Chondrocyte (in vitro differentiated cells): ENCODE measurements around the gene SLC39A11. TPM values are rescaled to one million over a fixed set of nuclear protein-coding genes. Genes with fewer than 3 reads are reported as not detected.

Source experiments
- DNase-seq: peaks from one replicate; pipeline ENCODE4 v3.0.0; 2021; ENCODE audit warnings: mixed read lengths, low spot score
- H3K27ac Mint-ChIP-seq: one replicate; pipeline ENCODE4 v1.8.0; 2021; ENCODE audit warnings: mild to moderate bottlenecking, moderate library complexity, mixed read lengths; ENCODE audit not compliant: unreplicated experiment
- H3K27me3 Mint-ChIP-seq: 2 replicates; pipeline ENCODE4 v1.8.0; 2021; ENCODE audit warnings: low read depth, mixed read lengths
- H3K36me3 Mint-ChIP-seq: 2 replicates; pipeline ENCODE4 v1.8.0; 2021; ENCODE audit warnings: low read depth, mixed read lengths
- H3K4me1 Mint-ChIP-seq: 2 replicates; pipeline ENCODE4 v1.8.0; 2021; ENCODE audit warnings: low read depth, mild to moderate bottlenecking, mixed read lengths
- H3K4me3 Mint-ChIP-seq: one replicate; pipeline ENCODE4 v1.8.0; 2021; ENCODE audit warnings: mild to moderate bottlenecking, moderate library complexity, mixed read lengths; ENCODE audit not compliant: unreplicated experiment
- H3K9me3 Mint-ChIP-seq: 2 replicates; pipeline ENCODE4 v1.8.0; 2021; ENCODE audit warnings: low read depth, mixed read lengths
- CTCF ChIP-seq: fragments of 200-600 bp; sonication (generic); IDR thresholded peaks from 2 replicates; pipeline ENCODE4 v1.5.0; 2021; ENCODE audit warnings: antibody characterized with exemption, mild to moderate bottlenecking, moderate library complexity
- total RNA-seq: library from RNA; stranded (reverse); gene quantifications from 3 replicates; pipeline ENCODE4 v1.2.1, GENCODE V29; 2021

Gene SLC39A11
- total RNA-seq, 1 donor from 2014 or later = 25.3 TPM

DNA sequence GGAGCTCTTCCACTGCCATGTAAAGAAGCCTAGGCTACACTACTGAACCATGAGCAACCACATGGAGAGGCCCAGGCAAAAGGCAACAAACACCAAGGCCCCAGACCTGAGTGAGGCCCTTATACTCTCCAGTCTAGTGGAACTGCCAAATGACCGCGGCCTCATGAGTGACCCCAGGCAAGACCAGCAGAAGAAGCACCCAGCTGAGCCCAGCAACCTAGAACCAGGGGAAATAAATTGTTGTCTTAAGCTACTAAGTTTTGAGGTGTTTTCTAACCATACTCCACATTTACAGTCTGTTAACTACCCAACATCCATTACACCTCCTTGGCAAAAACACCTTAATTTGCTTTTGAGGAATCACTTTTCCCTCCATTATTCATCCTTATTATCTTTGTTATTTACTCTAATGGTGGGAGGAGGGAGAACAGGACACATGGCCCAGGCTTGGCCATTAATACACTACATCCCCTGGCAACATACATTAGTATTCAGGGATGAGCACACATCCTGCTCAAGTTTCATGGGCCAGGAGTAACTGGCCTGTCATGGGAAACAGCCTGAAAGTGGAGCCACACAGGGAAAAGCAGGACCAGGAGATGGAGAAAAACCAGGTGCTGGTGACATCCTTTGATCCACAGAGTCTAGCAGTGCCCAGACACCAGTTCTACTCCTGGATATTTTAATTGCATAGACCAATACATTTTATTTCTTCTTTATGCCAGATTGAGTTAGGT is 26.2 kb downstream of the SLC39A11 start:
- H3K27ac Mint-ChIP-seq = no peak overlapping the region
- H3K4me3 Mint-ChIP-seq = no peak overlapping the region
- DNase-seq = no peak
- TF ChIP-seq CTCF = no peak
- no peaks in the 10 kb centered on the region for H3K27me3 Mint-ChIP-seq
- H3K4me1 Mint-ChIP-seq = peaks cover 65% of the 10 kb centered on the region
- no peaks in the 10 kb centered on the region for H3K36me3 Mint-ChIP-seq
- H3K9me3 Mint-ChIP-seq = no peaks in the 10 kb centered on the region

DNA sequence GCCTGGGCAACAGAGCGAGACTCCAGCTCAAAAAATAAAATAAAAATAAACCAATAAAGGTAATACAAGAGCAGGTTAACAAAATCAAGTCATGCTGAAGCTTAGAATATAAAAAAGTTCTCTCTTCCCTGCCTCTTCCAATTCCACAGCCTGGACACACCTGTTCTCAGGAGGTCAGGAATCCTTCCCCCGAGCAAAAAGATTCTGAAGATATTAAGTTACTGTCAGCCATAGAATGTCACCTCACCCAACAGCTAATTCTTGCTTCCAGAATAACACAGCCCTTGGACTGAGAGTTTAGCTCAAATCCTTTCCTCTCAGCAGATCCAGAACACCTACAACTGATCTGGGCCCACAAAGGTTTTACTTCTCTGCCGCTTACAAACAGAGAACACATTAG is 27.1 kb downstream of the SLC39A11 start:
- Mint-ChIP-seq H3K9me3 (no peaks in the 10 kb centered on the region), H3K4me1 (peaks cover 62% of the 10 kb centered on the region), H3K36me3 (no peaks in the 10 kb centered on the region), H3K4me3 (no peak overlapping the region), H3K27me3 (no peaks in the 10 kb centered on the region), H3K27ac (no peak overlapping the region)
- no peak for DNase-seq
- no peak for TF ChIP-seq CTCF

- Mint-ChIP-seq H3K4me1 (peaks cover 56% of the 10 kb centered on the region), H3K27ac (peak overlapping the region; percentile 87), H3K4me3 (no peak overlapping the region)
These were observed 28.2 kb downstream of the SLC39A11 start for GRCh38 chr17:73064084-73064938.

GRCh38 chr17:73062726-73063125 is 29.8 kb downstream of the SLC39A11 start:
- no peaks in the 10 kb centered on the region for H3K27me3 Mint-ChIP-seq
- no peak overlapping the region for H3K4me3 Mint-ChIP-seq
- H3K9me3 Mint-ChIP-seq = no peaks in the 10 kb centered on the region
- TF ChIP-seq CTCF = no peak
- H3K27ac Mint-ChIP-seq = no peak overlapping the region
- DNase-seq = no peak
- H3K36me3 Mint-ChIP-seq = peaks cover 2% of the 10 kb centered on the region
- peaks cover 47% of the 10 kb centered on the region for H3K4me1 Mint-ChIP-seq

More at GRCh38 chr17:73064084-73064938, 28.2 kb downstream of the SLC39A11 start:
- Mint-ChIP-seq H3K9me3 (no peaks in the 10 kb centered on the region), H3K36me3 (peaks cover 2% of the 10 kb centered on the region), H3K27me3 (no peaks in the 10 kb centered on the region)
- no peak for DNase-seq
- no peak for TF ChIP-seq CTCF

DNA sequence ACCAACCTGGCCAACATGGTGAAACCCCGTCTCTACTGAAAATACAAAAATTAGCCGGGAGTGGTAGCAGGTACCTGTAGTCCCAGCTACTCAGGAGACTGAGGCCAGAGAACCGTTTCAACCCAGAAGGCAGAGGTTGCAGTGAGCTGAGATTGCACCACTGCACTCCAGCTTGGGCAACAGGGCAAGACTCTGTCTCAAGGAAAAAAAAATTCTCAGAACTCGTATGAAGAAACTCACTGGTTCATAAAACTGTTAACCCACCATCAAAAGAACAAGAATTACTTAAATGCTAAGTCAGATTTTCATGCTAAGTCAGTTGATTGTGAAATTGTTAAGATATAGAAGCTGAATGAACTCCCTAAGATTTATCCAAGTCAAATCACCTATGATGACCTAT is 31.3 kb downstream of the SLC39A11 start:
- no peak overlapping the region for H3K4me3 Mint-ChIP-seq
- H3K36me3 Mint-ChIP-seq = peaks cover 2% of the 10 kb centered on the region
- TF ChIP-seq CTCF = no peak
- H3K9me3 Mint-ChIP-seq = no peaks in the 10 kb centered on the region
- peaks cover 35% of the 10 kb centered on the region for H3K4me1 Mint-ChIP-seq
- H3K27me3 Mint-ChIP-seq = no peaks in the 10 kb centered on the region
- H3K27ac Mint-ChIP-seq = no peak overlapping the region
- no peak for DNase-seq
